Smooth muscle cell (in vitro differentiated cells): ENCODE results near the gene SPTBN4. TPM values are rescaled to one million over a fixed set of nuclear protein-coding genes. Genes with fewer than 3 reads are reported as not detected.

Source experiments
- DNase-seq: peaks from one replicate; lab custom pipeline; 2025; ENCODE audit not compliant: unreplicated experiment; lab: John Stamatoyannopoulos, UW
- H2AFZ ChIP-seq: fragments of 200-600 bp; sonication (generic); 2 replicates; pipeline ENCODE4 v1.6.0; 2016; ENCODE audit warnings: antibody characterized with exemption, low read depth, mild to moderate bottlenecking
- H3F3A ChIP-seq: fragments of 200-600 bp; sonication (generic); 2 replicates; pipeline ENCODE4 v1.6.0; 2017; ENCODE audit warnings: antibody characterized with exemption, low read depth
- H3K27ac ChIP-seq: fragments of 200-600 bp; sonication (generic); 2 replicates; pipeline ENCODE4 v1.5.1; 2016; ENCODE audit warnings: low read depth, mild to moderate bottlenecking
- H3K27me3 ChIP-seq: fragments of 200-600 bp; sonication (generic); 2 replicates; pipeline ENCODE4 v1.6.1; 2016; ENCODE audit warnings: low read depth, mild to moderate bottlenecking
- H3K36me3 ChIP-seq: fragments of 200-600 bp; sonication (generic); 2 replicates; pipeline ENCODE4 v1.5.1; 2016; ENCODE audit warnings: low read depth
- H3K4me1 ChIP-seq: fragments of 200-600 bp; sonication (generic); 2 replicates; pipeline ENCODE4 v1.5.1; 2016; ENCODE audit warnings: low read depth
- H3K4me2 ChIP-seq: fragments of 200-600 bp; sonication (generic); 2 replicates; pipeline ENCODE4 v1.6.0; 2016; ENCODE audit warnings: mild to moderate bottlenecking
- H3K4me3 ChIP-seq: fragments of 200-600 bp; sonication (generic); 2 replicates; pipeline ENCODE4 v1.5.1; 2016; ENCODE audit warnings: mild to moderate bottlenecking
- H3K79me2 ChIP-seq: fragments of 200-600 bp; sonication (generic); 2 replicates; pipeline ENCODE4 v1.6.0; 2016; ENCODE audit warnings: low read depth, mild to moderate bottlenecking
- H3K9ac ChIP-seq: fragments of 200-600 bp; sonication (generic); 2 replicates; pipeline ENCODE4 v1.6.0; 2016; ENCODE audit warnings: low read depth
- H3K9me3 ChIP-seq: fragments of 200-600 bp; sonication (generic); replicated peaks from 2 replicates; pipeline ENCODE4 v1.5.1; 2016; ENCODE audit warnings: low read depth
- H4K20me1 ChIP-seq: fragments of 200-600 bp; sonication (generic); 2 replicates; pipeline ENCODE4 v1.6.0; 2016; ENCODE audit warnings: low read depth
- WGBS: methylation state at CpG from one replicate; pipeline ENCODE4 v1.1.7; 2016; ENCODE audit warnings: low lambda C conversion rate; 5-methylcytosine and 5-hydroxymethylcytosine counted together
- polyA plus RNA-seq: library from polyadenylated mRNA; unstranded; fragments of >200 nt; fragmentation: Nextera tagmentation; extraction: Ambion mirVana; gene quantifications from 2 replicates; pipeline ENCODE4 v1.2.1, GENCODE V29; 2016
- total RNA-seq: library from RNA; depleted of rRNA; stranded (reverse); fragments of >200 nt; gene quantifications from 2 replicates; pipeline ENCODE4 v1.2.3, GENCODE V29; 2014
- TF ChIP-seq, protein P1 (sequence below): fragments of 200-600 bp; sonication (generic); IDR thresholded peaks from 2 replicates; pipeline ENCODE4 v1.5.1; 2017; ENCODE audit warnings: borderline replicate concordance, mild to moderate bottlenecking, antibody characterized with exemption; ENCODE audit not compliant: insufficient read depth, poor library complexity, severe bottlenecking

Gene SPTBN4
- total and polyA plus RNA-seq, 2 experiments from 2014 or later, result 1.0 to 1.2 TPM

DNA sequence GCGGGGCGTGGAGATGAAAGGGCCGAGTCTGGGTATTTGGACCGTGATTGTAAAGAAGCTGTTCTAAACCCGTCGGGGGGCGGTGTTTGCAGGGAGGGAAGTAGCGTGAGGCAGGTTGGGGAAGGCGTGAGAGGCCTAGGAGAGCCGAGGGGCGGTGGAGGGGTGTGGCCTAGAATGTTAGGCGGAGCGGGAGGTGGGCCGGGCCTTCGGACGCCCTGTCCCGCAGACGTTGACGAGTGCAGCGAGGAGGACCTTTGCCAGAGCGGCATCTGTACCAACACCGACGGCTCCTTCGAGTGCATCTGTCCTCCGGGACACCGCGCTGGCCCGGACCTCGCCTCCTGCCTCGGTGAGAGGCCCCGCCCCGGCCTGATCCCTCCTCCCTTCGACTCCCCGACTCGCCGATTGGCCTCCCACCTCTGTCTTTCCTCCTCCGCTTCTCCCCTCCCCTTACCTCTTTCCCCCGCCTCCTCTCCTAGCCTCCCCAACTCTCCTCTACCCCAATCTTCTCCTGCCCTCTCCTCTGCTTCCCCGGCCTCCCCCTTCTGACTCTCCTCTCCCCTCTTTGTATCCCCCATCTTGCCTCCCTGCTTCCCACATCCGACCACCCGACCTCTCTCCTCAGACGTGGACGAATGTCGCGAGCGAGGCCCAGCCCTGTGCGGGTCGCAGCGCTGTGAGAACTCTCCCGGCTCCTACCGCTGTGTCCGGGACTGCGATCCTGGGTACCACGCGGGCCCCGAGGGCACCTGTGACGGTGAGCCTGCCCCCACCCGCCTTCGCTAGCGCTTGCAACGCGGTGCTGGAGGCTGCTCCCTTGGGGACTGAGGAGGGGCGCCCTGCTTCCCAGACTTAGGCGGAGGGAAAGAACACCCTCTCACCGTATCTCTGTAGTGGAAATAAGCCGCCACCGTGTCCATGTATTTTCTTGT lies 147.2 kb downstream of the SPTBN4 start:
- Histone ChIP-seq H3K9me3 (no peaks in the 10 kb centered on the region), H3K27ac (peak overlapping the region; percentile 67), H3K79me2 (no peaks in the 10 kb centered on the region), H3K4me2 (peak overlapping the region; percentile 88), H3K4me3 (peak overlapping the region; percentile 65), H3K27me3 (no peaks in the 10 kb centered on the region), H2AFZ (peak overlapping the region; percentile 91), H3K4me1 (peaks cover 11% of the 10 kb centered on the region), H3K36me3 (no peaks in the 10 kb centered on the region), H3F3A (no peaks in the 10 kb centered on the region), H4K20me1 (peaks cover 35% of the 10 kb centered on the region), H3K9ac (peak overlapping the region; percentile 65)
- TF ChIP-seq, protein P1, sequence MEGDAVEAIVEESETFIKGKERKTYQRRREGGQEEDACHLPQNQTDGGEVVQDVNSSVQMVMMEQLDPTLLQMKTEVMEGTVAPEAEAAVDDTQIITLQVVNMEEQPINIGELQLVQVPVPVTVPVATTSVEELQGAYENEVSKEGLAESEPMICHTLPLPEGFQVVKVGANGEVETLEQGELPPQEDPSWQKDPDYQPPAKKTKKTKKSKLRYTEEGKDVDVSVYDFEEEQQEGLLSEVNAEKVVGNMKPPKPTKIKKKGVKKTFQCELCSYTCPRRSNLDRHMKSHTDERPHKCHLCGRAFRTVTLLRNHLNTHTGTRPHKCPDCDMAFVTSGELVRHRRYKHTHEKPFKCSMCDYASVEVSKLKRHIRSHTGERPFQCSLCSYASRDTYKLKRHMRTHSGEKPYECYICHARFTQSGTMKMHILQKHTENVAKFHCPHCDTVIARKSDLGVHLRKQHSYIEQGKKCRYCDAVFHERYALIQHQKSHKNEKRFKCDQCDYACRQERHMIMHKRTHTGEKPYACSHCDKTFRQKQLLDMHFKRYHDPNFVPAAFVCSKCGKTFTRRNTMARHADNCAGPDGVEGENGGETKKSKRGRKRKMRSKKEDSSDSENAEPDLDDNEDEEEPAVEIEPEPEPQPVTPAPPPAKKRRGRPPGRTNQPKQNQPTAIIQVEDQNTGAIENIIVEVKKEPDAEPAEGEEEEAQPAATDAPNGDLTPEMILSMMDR, result no peak
- 2% methylated on average over 46 of the region's 67 CpGs for WGBS
- peak; percentile 63 for DNase-seq

GRCh38 chr19:40614622-40615411 lies 148.0 kb downstream of the SPTBN4 start:
- H3F3A ChIP-seq, result no peaks in the 10 kb centered on the region
- H3K4me2 ChIP-seq, result peak overlapping the region; percentile 88
- no peaks in the 10 kb centered on the region for H3K79me2 ChIP-seq
- H3K9ac ChIP-seq, result peak overlapping the region; percentile 65
- TF ChIP-seq, protein P1, result no peak
- DNase-seq, result peak; percentile 81
- WGBS, result 6% methylated on average over 24 of the region's 27 CpGs
- peak overlapping the region; percentile 67 for H3K27ac ChIP-seq
- H3K4me1 ChIP-seq, result peaks cover 6% of the 10 kb centered on the region
- no peaks in the 10 kb centered on the region for H3K27me3 ChIP-seq
- H4K20me1 ChIP-seq, result peaks cover 42% of the 10 kb centered on the region
- H3K4me3 ChIP-seq, result peak overlapping the region; percentile 65
- no peaks in the 10 kb centered on the region for H3K36me3 ChIP-seq
- H2AFZ ChIP-seq, result no peak overlapping the region
- no peaks in the 10 kb centered on the region for H3K9me3 ChIP-seq

DNA sequence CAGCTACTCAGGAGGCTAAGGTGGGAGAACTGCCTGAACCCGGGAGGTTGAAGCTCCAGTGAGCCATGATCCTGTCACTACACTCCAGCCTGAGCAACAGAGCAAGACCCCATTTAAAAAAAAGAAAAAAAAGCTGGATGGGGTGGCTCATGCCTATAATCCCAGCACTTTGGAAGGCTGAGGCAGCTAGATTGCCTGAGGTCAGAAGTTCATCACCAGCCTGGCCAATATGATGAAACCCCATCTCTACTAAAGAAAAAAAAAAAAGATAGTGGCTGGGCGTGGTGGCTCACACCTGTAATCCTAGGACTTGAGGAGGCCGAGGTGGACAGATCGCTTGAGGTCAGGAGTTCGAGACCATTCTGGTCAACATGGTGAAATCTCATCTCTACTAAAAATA lies 149.4 kb downstream of the SPTBN4 start:
- Histone ChIP-seq H4K20me1 (peaks cover 46% of the 10 kb centered on the region), H3K4me3 (no peak overlapping the region), H3K79me2 (no peaks in the 10 kb centered on the region), H3K27me3 (no peaks in the 10 kb centered on the region), H2AFZ (no peak overlapping the region), H3F3A (no peaks in the 10 kb centered on the region), H3K9ac (no peak overlapping the region), H3K4me1 (no peaks in the 10 kb centered on the region), H3K27ac (no peak overlapping the region), H3K36me3 (no peaks in the 10 kb centered on the region), H3K4me2 (no peak overlapping the region), H3K9me3 (no peaks in the 10 kb centered on the region)
- 88% methylated on average over 5 of the region's 5 CpGs for WGBS
- DNase-seq, result no peak
- TF ChIP-seq, protein P1, result no peak
